Measurements from ENCODE around the gene DHFR. TPM values are rescaled to one million over a fixed set of nuclear protein-coding genes. Genes with fewer than 3 reads are reported as not detected.

DHFR gene
- total RNA-seq, 2 donors from 2014 or later = 26.5 to 77.7 TPM

DNA sequence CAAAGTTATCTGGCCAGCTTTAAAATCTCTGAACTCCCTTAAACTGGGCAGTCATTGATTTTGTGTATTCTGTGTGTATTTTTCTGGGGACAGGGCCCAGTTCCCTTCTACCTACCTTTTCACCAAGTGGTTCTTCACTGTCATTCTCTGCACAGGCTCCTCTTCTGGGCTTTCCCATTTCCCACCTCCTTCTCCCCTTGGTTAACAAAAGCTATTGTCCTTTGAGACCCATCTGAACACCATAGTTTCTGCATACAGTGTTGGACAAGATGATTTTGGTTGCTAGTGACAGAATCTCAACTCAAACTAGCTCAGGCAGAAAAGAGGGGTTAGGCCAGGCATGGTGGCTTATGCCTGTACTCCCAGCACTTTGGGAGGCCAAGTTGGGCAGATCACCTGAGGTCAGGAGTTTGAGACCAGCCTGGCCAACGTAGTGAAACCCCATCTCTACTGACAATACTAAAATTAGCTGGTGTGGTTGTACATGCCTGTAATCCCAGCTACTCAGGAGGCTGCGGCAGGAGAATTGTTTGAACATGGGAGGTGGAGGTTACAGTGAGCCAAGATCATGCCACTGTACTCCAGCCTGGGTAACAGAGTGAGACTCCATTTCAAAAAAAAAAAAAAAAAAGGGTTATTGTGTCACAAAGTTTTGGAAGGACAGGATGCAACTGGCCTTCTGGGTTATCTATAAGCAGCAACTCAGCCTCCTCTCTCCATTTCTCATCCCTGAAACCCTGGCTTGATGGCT lies 53.7 kb downstream of the DHFR start:
- no peak overlapping the region for H3K4me3 ChIP-seq
- H3K4me1 ChIP-seq = no peaks in the 10 kb centered on the region
- no peak for DNase-seq
- no peak overlapping the region for H3K27ac ChIP-seq
- no peak overlapping the region for H3K9ac ChIP-seq (ENCODE audit: low read depth in 2 of 2, low read length in 2 of 2)
- H3K36me3 ChIP-seq = no peaks in the 10 kb centered on the region
- intact Hi-C loops (cut with DNase I) = no loop called here
- TF ChIP-seq, protein P1, sequence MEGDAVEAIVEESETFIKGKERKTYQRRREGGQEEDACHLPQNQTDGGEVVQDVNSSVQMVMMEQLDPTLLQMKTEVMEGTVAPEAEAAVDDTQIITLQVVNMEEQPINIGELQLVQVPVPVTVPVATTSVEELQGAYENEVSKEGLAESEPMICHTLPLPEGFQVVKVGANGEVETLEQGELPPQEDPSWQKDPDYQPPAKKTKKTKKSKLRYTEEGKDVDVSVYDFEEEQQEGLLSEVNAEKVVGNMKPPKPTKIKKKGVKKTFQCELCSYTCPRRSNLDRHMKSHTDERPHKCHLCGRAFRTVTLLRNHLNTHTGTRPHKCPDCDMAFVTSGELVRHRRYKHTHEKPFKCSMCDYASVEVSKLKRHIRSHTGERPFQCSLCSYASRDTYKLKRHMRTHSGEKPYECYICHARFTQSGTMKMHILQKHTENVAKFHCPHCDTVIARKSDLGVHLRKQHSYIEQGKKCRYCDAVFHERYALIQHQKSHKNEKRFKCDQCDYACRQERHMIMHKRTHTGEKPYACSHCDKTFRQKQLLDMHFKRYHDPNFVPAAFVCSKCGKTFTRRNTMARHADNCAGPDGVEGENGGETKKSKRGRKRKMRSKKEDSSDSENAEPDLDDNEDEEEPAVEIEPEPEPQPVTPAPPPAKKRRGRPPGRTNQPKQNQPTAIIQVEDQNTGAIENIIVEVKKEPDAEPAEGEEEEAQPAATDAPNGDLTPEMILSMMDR (IDR thresholded peaks at IDR 0.05) = no peak
- no peaks in the 10 kb centered on the region for H3K9me3 ChIP-seq
- no peaks in the 10 kb centered on the region for H3K27me3 ChIP-seq

DNA sequence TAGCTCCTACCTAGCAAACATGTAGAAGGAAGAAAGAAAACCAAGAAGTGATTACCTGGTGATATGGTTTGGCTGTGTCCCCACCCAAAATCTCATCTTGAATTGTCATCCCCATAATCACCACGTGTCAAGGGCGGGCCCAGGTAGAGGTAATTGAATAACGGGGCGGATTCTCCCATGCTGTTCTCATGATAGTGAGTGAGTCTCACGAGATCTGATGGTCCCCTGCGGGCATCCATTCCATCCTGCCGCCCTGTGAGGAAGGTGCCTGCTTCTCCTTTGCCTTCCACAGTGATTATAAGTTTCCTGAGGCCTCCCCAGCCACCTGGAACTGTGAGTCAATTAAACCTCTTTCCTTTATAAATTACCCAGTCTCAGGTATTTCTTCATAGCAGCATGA lies 57.3 kb downstream of the DHFR start:
- no peaks in the 10 kb centered on the region for H3K4me1 ChIP-seq
- TF ChIP-seq, protein P1 (IDR thresholded peaks at IDR 0.05) = no peak
- H3K9me3 ChIP-seq = no peaks in the 10 kb centered on the region
- no peak overlapping the region for H3K9ac ChIP-seq (ENCODE audit: low read depth in 2 of 2, low read length in 2 of 2)
- intact Hi-C loops (cut with DNase I) = no loop called here
- no peaks in the 10 kb centered on the region for H3K27me3 ChIP-seq
- DNase-seq = no peak
- no peak overlapping the region for H3K27ac ChIP-seq
- H3K4me3 ChIP-seq = no peak overlapping the region
- H3K36me3 ChIP-seq = no peaks in the 10 kb centered on the region

DNA sequence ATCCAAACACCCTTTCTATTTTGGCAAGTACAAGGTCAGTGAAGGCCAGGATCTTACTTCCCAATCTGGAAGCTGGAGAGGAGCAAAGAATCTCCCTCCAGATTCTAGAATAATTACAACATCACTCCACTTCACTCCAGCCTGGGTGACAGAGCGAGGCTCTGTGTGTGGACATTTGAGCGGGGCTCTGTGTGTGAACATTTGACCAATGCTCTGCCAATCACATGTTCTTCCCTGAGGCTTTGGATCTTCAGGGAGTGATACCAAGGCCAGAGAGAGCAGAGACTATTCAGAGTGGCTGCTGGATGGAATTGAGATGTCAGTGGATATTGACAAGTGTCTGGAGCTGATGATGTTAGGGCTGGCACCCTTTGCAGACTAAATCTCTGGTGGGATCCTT lies 60.0 kb downstream of the DHFR start:
- Histone ChIP-seq H3K4me1 (no peaks in the 10 kb centered on the region), H3K9ac (ENCODE audit: low read depth in 2 of 2, low read length in 2 of 2) (no peak overlapping the region), H3K9me3 (no peaks in the 10 kb centered on the region), H3K27me3 (no peaks in the 10 kb centered on the region), H3K36me3 (no peaks in the 10 kb centered on the region), H3K4me3 (no peak overlapping the region), H3K27ac (no peak overlapping the region)
- intact Hi-C loops (cut with DNase I) = no loop called here
- TF ChIP-seq, protein P1 (IDR thresholded peaks at IDR 0.05) = no peak
- no peak for DNase-seq

DNA sequence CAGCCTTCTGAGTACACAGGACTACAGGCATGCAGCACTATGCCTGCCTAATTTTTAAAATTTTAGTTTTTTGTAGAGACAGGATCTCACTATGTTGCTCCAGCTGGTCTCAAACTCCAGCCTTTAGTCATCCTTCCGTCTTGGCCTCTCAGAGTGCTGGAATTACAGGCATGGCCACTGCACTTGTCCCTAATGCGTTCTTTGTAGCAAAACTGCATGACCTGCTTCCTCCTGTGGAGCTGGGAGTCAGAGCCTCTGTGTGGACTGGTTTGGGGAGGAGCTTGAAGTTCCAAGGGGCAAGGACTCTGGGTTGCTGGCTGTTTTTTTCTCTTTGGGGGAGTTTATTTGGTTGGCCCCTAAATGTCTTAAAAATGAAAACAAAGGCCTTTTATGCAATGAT lies 62.0 kb downstream of the DHFR start:
- TF ChIP-seq, protein P1 (IDR thresholded peaks at IDR 0.05) = no peak
- Histone ChIP-seq H3K4me1 (no peaks in the 10 kb centered on the region), H3K9ac (ENCODE audit: low read depth in 2 of 2, low read length in 2 of 2) (no peak overlapping the region), H3K9me3 (no peaks in the 10 kb centered on the region), H3K36me3 (no peaks in the 10 kb centered on the region), H3K4me3 (no peak overlapping the region), H3K27me3 (no peaks in the 10 kb centered on the region), H3K27ac (no peak overlapping the region)
- intact Hi-C loops (cut with DNase I) = no loop called here
- no peak for DNase-seq

DNA sequence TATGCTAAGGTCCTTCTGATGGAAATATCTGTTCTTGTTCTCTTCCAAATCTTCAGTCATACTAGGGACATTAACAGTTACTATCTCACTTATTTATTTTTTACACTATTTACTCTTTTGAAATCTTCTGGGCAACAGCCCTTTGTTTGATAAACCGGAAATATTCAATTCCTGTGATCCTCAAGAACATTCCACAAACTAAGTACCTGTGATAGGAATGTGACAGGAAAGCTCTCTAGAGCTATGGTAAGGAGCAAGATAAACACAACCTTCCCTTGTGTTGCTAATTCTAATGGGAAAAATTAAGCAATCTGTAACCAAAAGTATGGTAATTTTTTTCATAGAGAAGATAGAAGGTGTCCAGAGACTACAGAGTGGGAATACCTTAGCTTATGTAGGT lies 62.7 kb downstream of the DHFR start:
- H3K4me3 ChIP-seq = no peak overlapping the region

More for the DNA sequence above, 62.7 kb downstream of the DHFR start:
- intact Hi-C loops (cut with DNase I) = no loop called here
- no peaks in the 10 kb centered on the region for H3K27me3 ChIP-seq
- TF ChIP-seq, protein P1 (IDR thresholded peaks at IDR 0.05) = no peak
- H3K36me3 ChIP-seq = no peaks in the 10 kb centered on the region
- H3K9me3 ChIP-seq = no peaks in the 10 kb centered on the region
- DNase-seq = no peak
- H3K4me1 ChIP-seq = no peaks in the 10 kb centered on the region
- no peak overlapping the region for H3K9ac ChIP-seq (ENCODE audit: low read depth in 2 of 2, low read length in 2 of 2)
- no peak overlapping the region for H3K27ac ChIP-seq

Measured in colonic mucosa (tissue), 4 donors.